Left lobe of liver (tissue), 1 donor: ENCODE data around the gene TOMM40L. TPM values are rescaled to one million over a fixed set of nuclear protein-coding genes. Genes with fewer than 3 reads are reported as not detected.

Experiments
- total RNA-seq: library from RNA; stranded (reverse); gene quantifications from one replicate; pipeline ENCODE4 v1.2.1, GENCODE V29; 2021
- donor health status: DM: no; HTN: yes; CAD: no.

The TOMM40L gene
- total RNA-seq, 1 donor from 2014 or later = 6.3 TPM

Other genes starting within 250 kb of the TOMM40L start
- 65.4 TPM for gene F11R, start 204.9 kb upstream of the TOMM40L start, total RNA-seq
- 30.7 TPM for gene TSTD1, start 187.1 kb upstream of the TOMM40L start, total RNA-seq
- gene USF1, start 180.1 kb upstream of the TOMM40L start, total RNA-seq = 27.6 TPM
- gene ARHGAP30, start 156.2 kb upstream of the TOMM40L start, total RNA-seq = 4.0 TPM
- not detected for gene NECTIN4, start 136.5 kb upstream of the TOMM40L start, total RNA-seq
- 6.2 TPM for gene KLHDC9, start 127.7 kb upstream of the TOMM40L start, total RNA-seq
- 22.0 TPM for gene PFDN2, start 108.0 kb upstream of the TOMM40L start, total RNA-seq
- 70.3 TPM for gene NIT1, start 108.0 kb upstream of the TOMM40L start, total RNA-seq
- gene DEDD, start 93.4 kb upstream of the TOMM40L start, total RNA-seq = 17.6 TPM
- gene UFC1, start 72.1 kb upstream of the TOMM40L start, total RNA-seq = 36.1 TPM
- 10.2 TPM for gene USP21, start 66.6 kb upstream of the TOMM40L start, total RNA-seq
- 9.3 TPM for gene PPOX, start 59.6 kb upstream of the TOMM40L start, total RNA-seq
- gene B4GALT3, start 48.6 kb upstream of the TOMM40L start, total RNA-seq = 9.1 TPM
- gene ADAMTS4, start 27.0 kb upstream of the TOMM40L start, total RNA-seq = 1.1 TPM
- 106 TPM for gene NDUFS2, start 23.7 kb upstream of the TOMM40L start, total RNA-seq
- gene FCER1G, start 10.8 kb upstream of the TOMM40L start, total RNA-seq = 13.4 TPM
- 4,148 TPM for gene APOA2, start 2.4 kb upstream of the TOMM40L start, total RNA-seq
- 158 TPM for gene NR1I3, start 12.1 kb downstream of the TOMM40L start, total RNA-seq
- 5.1 TPM for gene PCP4L1, start 32.7 kb downstream of the TOMM40L start, total RNA-seq
- 2.4 TPM for gene MPZ, start 83.9 kb downstream of the TOMM40L start, total RNA-seq
- gene SDHC, start 88.3 kb downstream of the TOMM40L start, total RNA-seq = 223 TPM
- not detected for gene CFAP126, start 141.8 kb downstream of the TOMM40L start, total RNA-seq